ENCODE data around the gene SOS2.
A peak's percentile ranks its signal among the peaks of the same experiment; 100 is the strongest.

The SOS2 gene

GRCh38 chr14:50231475-50232275 is at the start of gene SOS2:
TSS of gene SOS2 (minus strand) at chr14:50231578. CDS start at chr14:50231283, 295 bp downstream.
- no peaks in the 10 kb centered on the region for H3K27me3 ChIP-seq
- peak within 1 kb of the TSS; percentile 81 to 94 for H3K4me3 ChIP-seq
- H3K36me3 ChIP-seq, result no peaks in the 10 kb centered on the region
- peak within 1 kb of the TSS; percentile 94 to 96 for H3K27ac ChIP-seq
- peak; percentile 85 to 92 for DNase-seq
- no peaks in the 10 kb centered on the region for H3K9me3 ChIP-seq
- H3K4me1 ChIP-seq, result peaks cover 0 to 52% (median 23%) of the 10 kb centered on the region in 4 donors
- TF ChIP-seq, protein P1, sequence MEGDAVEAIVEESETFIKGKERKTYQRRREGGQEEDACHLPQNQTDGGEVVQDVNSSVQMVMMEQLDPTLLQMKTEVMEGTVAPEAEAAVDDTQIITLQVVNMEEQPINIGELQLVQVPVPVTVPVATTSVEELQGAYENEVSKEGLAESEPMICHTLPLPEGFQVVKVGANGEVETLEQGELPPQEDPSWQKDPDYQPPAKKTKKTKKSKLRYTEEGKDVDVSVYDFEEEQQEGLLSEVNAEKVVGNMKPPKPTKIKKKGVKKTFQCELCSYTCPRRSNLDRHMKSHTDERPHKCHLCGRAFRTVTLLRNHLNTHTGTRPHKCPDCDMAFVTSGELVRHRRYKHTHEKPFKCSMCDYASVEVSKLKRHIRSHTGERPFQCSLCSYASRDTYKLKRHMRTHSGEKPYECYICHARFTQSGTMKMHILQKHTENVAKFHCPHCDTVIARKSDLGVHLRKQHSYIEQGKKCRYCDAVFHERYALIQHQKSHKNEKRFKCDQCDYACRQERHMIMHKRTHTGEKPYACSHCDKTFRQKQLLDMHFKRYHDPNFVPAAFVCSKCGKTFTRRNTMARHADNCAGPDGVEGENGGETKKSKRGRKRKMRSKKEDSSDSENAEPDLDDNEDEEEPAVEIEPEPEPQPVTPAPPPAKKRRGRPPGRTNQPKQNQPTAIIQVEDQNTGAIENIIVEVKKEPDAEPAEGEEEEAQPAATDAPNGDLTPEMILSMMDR (IDR thresholded peaks at IDR 0.05), result no peak
- intact Hi-C loops (cut with DNase I; ENCODE audit: low total_unique reads), result loop anchor here (5.0 kb wide), 1 partner anchor 81 kb away; the partner anchor contains the start of genes DMAC2L and L2HGDH

DNA sequence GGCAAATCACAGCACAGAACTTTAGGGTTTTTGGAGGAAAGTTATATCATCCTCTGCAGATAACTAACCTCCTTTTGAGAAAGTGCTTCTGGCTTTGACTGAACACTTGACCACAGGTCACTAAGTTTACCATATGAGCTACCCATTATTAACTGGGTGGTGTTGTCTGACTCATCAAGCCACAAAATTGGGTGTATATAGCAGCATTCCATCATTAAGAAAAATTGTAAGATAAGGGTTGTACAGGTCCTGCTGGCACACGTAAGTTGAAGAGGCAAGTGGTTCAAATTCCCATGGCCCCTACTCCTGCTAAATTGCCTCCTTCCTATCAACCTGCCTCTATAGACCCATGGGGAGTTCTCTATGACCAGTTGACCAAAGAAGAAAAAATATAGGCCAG is 41.1 kb upstream of the SOS2 start:
- intact Hi-C loops (cut with DNase I; ENCODE audit: low total_unique reads), result no loop called here
- Histone ChIP-seq H3K27ac (no peak overlapping the region), H3K4me1 (no peaks in the 10 kb centered on the region), H3K9me3 (no peaks in the 10 kb centered on the region), H3K27me3 (no peaks in the 10 kb centered on the region), H3K36me3 (no peaks in the 10 kb centered on the region), H3K4me3 (no peak overlapping the region)
- DNase-seq, result no peak
- TF ChIP-seq, protein P1 (IDR thresholded peaks at IDR 0.05), result no peak

GRCh38 chr14:50270932-50271331 is 39.6 kb upstream of the SOS2 start:
- no peaks in the 10 kb centered on the region for H3K4me1 ChIP-seq
- TF ChIP-seq, protein P1 (IDR thresholded peaks at IDR 0.05), result no peak
- H3K4me3 ChIP-seq, result no peak overlapping the region
- H3K36me3 ChIP-seq, result no peaks in the 10 kb centered on the region
- intact Hi-C loops (cut with DNase I; ENCODE audit: low total_unique reads), result no loop called here
- no peaks in the 10 kb centered on the region for H3K27me3 ChIP-seq
- H3K27ac ChIP-seq, result no peak overlapping the region
- H3K9me3 ChIP-seq, result no peaks in the 10 kb centered on the region
- no peak for DNase-seq

DNA sequence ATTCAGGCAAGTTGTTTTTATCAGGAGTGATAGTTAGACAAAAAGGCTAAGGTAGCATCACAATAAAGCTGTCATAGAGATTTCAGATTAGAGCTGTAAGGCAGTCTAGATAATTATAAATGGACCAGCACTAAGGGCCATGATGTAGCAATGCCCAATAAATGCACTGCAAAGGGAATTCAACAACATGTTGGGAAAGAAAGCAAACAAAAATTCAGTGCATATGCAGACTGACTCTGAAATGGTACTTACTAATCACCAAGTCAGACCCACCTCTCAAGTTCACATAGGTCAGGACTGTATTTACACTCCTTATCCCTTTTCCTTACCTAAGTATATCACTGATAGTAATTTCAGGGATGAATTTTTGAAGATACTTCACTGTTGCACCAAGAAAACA is 33.7 kb upstream of the SOS2 start:
- intact Hi-C loops (cut with DNase I; ENCODE audit: low total_unique reads), result no loop called here
- TF ChIP-seq, protein P1 (IDR thresholded peaks at IDR 0.05), result no peak

GRCh38 chr14:50263321-50263720 is 31.9 kb upstream of the SOS2 start:
- Histone ChIP-seq H3K9me3 (no peaks in the 10 kb centered on the region), H3K27me3 (no peaks in the 10 kb centered on the region), H3K4me3 (no peak overlapping the region), H3K27ac (no peak overlapping the region), H3K36me3 (no peaks in the 10 kb centered on the region), H3K4me1 (no peaks in the 10 kb centered on the region)
- no peak for DNase-seq
- intact Hi-C loops (cut with DNase I; ENCODE audit: low total_unique reads), result no loop called here
- TF ChIP-seq, protein P1 (IDR thresholded peaks at IDR 0.05), result no peak

More for the DNA sequence above, 33.7 kb upstream of the SOS2 start:
- Histone ChIP-seq H3K36me3 (no peaks in the 10 kb centered on the region), H3K4me3 (no peak overlapping the region), H3K9me3 (no peaks in the 10 kb centered on the region), H3K4me1 (no peaks in the 10 kb centered on the region), H3K27me3 (no peaks in the 10 kb centered on the region), H3K27ac (no peak overlapping the region)
- DNase-seq, result no peak
